ENCODE data around the gene ANKS3. TPM values are rescaled to one million over a fixed set of nuclear protein-coding genes. Genes with fewer than 3 reads are reported as not detected.

ANKS3 gene
- total and polyA plus RNA-seq, 10 of the 15 experiments (the other 5 are each of a cell fraction or from before 2014, with no cell fraction given), result 0.29 to 14.2 (median 8.5) TPM

DNA sequence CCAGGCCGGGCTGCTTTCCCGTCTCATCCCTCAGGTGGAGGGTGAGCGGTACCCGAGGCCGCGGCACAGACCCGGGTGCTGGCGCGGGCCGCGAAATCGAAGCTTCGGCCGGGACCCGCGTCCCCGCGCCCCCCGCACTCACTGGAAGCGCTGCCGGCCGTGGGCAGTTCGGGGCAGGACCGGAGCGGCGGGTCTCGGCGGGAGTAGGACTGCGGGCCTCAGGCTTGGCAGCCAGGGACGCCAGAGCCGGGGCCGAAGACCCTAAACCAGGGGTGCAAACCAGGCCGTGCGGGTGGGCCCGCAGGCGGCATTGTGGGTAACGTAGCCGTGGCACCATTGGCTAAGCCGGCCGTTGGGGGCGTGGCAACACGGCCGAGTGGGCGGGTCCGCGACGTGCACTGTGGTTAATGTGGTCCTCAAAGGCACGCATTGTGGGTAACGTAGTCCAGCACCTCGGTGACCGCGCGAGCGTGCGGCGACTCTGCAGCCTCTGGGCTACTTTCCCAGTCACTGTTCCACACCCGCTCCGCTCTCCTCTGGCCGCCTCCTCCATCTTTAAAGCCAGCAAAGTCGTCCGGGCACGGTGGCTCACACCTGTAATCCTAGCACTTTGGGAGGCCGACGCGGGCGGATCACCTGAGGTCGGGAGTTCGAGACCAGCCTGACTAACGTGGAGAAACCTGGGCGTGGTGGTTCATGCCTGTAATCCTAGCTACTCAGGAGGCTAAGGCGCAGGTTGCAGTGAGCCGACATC is 33.0 kb upstream of the ANKS3 start, which contains the start of gene ZNF500 (continued):
- TF ChIP-seq EZH2 (IDR thresholded peaks at IDR 0.05; ENCODE audit: borderline replicate concordance, control insufficient read depth, low read depth, low read length), result no peak
- TF ChIP-seq CHD2 (IDR thresholded peaks at IDR 0.05; ENCODE audit: borderline replicate concordance, low read depth, low read length), result peak; percentile 89
- TF ChIP-seq, protein P1, sequence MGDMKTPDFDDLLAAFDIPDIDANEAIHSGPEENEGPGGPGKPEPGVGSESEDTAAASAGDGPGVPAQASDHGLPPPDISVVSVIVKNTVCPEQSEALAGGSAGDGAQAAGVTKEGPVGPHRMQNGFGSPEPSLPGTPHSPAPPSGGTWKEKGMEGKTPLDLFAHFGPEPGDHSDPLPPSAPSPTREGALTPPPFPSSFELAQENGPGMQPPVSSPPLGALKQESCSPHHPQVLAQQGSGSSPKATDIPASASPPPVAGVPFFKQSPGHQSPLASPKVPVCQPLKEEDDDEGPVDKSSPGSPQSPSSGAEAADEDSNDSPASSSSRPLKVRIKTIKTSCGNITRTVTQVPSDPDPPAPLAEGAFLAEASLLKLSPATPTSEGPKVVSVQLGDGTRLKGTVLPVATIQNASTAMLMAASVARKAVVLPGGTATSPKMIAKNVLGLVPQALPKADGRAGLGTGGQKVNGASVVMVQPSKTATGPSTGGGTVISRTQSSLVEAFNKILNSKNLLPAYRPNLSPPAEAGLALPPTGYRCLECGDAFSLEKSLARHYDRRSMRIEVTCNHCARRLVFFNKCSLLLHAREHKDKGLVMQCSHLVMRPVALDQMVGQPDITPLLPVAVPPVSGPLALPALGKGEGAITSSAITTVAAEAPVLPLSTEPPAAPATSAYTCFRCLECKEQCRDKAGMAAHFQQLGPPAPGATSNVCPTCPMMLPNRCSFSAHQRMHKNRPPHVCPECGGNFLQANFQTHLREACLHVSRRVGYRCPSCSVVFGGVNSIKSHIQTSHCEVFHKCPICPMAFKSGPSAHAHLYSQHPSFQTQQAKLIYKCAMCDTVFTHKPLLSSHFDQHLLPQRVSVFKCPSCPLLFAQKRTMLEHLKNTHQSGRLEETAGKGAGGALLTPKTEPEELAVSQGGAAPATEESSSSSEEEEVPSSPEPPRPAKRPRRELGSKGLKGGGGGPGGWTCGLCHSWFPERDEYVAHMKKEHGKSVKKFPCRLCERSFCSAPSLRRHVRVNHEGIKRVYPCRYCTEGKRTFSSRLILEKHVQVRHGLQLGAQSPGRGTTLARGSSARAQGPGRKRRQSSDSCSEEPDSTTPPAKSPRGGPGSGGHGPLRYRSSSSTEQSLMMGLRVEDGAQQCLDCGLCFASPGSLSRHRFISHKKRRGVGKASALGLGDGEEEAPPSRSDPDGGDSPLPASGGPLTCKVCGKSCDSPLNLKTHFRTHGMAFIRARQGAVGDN (IDR thresholded peaks at IDR 0.05), result no peak
- peak in 1 of 2 experiments; percentile 68; a peak in 2 of 3 replicates for TF ChIP-seq EGR1 (IDR thresholded peaks at IDR 0.05; ENCODE audit: borderline replicate concordance in 1 of 2, low read depth in 2 of 2, low read length in 2 of 2)
- TF ChIP-seq CHD1 (IDR thresholded peaks at IDR 0.05; ENCODE audit: low read depth, low read length), result no peak
- TF ChIP-seq YBX1 (IDR thresholded peaks at IDR 0.05), result no peak
- TF ChIP-seq EP300 (IDR thresholded peaks at IDR 0.05; ENCODE audit: borderline replicate concordance in 1 of 2, control insufficient read depth in 1 of 2, low read depth in 2 of 2, low read length in 2 of 2), result peak in 1 of 2 experiments; percentile 39; a peak in 1 of 4 replicates
- no peak for TF ChIP-seq HDAC2 (IDR thresholded peaks at IDR 0.05)
- TF ChIP-seq MEF2A (IDR thresholded peaks at IDR 0.05; ENCODE audit: insufficient read depth, low read depth, low read length), result no peak
- TF ChIP-seq RELB (IDR thresholded peaks at IDR 0.05; ENCODE audit: low read depth), result no peak; the same call in 1 of the 2 replicates
- no peak for TF ChIP-seq HSF1 (IDR thresholded peaks at IDR 0.05; ENCODE audit: low read depth, low read length)
- no peak for TF ChIP-seq FOXM1 (IDR thresholded peaks at IDR 0.05; ENCODE audit: low read depth, low read length)
- TF ChIP-seq SPI1 (IDR thresholded peaks at IDR 0.05; ENCODE audit: borderline replicate concordance, insufficient read depth, low read depth, low read length), result no peak
- no peak for TF ChIP-seq NR2C2 (IDR thresholded peaks at IDR 0.05; ENCODE audit: borderline replicate concordance, control insufficient read depth, insufficient read length, low read depth)
- TF ChIP-seq, protein P2, sequence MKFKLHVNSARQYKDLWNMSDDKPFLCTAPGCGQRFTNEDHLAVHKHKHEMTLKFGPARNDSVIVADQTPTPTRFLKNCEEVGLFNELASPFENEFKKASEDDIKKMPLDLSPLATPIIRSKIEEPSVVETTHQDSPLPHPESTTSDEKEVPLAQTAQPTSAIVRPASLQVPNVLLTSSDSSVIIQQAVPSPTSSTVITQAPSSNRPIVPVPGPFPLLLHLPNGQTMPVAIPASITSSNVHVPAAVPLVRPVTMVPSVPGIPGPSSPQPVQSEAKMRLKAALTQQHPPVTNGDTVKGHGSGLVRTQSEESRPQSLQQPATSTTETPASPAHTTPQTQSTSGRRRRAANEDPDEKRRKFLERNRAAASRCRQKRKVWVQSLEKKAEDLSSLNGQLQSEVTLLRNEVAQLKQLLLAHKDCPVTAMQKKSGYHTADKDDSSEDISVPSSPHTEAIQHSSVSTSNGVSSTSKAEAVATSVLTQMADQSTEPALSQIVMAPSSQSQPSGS (IDR thresholded peaks at IDR 0.05; ENCODE audit: low read length), result no peak
- TF ChIP-seq, protein P3, sequence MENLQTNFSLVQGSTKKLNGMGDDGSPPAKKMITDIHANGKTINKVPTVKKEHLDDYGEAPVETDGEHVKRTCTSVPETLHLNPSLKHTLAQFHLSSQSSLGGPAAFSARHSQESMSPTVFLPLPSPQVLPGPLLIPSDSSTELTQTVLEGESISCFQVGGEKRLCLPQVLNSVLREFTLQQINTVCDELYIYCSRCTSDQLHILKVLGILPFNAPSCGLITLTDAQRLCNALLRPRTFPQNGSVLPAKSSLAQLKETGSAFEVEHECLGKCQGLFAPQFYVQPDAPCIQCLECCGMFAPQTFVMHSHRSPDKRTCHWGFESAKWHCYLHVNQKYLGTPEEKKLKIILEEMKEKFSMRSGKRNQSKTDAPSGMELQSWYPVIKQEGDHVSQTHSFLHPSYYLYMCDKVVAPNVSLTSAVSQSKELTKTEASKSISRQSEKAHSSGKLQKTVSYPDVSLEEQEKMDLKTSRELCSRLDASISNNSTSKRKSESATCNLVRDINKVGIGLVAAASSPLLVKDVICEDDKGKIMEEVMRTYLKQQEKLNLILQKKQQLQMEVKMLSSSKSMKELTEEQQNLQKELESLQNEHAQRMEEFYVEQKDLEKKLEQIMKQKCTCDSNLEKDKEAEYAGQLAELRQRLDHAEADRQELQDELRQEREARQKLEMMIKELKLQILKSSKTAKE (IDR thresholded peaks at IDR 0.05; ENCODE audit: low read depth, poor library complexity, severe bottlenecking), result no peak
- no peak for TF ChIP-seq ESRRA (IDR thresholded peaks at IDR 0.05; ENCODE audit: low read length)
